GM23338 (cell line): Measurements from ENCODE around the gene TTC28.

ENCODE experiments used
- CREB1 ChIP-seq: fragments of 250-450 bp; sonication (Bioruptor Pico); IDR thresholded peaks from 2 replicates; pipeline ENCODE4 v1.5.0; 2020; ENCODE audit warnings: low read depth, mild to moderate bottlenecking, moderate library complexity
- EZH2 ChIP-seq: fragments of 200-600 bp; sonication (generic); IDR thresholded peaks from one replicate; pipeline ENCODE4 v1.8.0; 2017; ENCODE audit warnings: antibody characterized with exemption, mild to moderate bottlenecking, low read depth; ENCODE audit not compliant: unreplicated experiment
- POLR2AphosphoS5 ChIP-seq: IDR thresholded peaks from 2 replicates; pipeline ENCODE4 v1.6.1; 2016; ENCODE audit warnings: antibody characterized with exemption, low read depth
- STAT1 ChIP-seq: IDR thresholded peaks from one replicate; pipeline ENCODE4 v1.6.1; 2016; ENCODE audit warnings: antibody characterized with exemption; ENCODE audit not compliant: unreplicated experiment
- TF ChIP-seq, protein P1 (sequence below), 2 experiments: fragments of 200-600 bp in 1 of 2; sonication (generic) in 1 of 2; conservative IDR thresholded peaks; 2 replicates each; pipeline versions ENCODE4 v1.5.1 to v1.6.1; 2016 to 2017; ENCODE audit warnings: antibody characterized with exemption in 2 of 2, low read depth in 2 of 2, mild to moderate bottlenecking in 2 of 2, moderate library complexity in 1 of 2
- TF ChIP-seq, protein P2 (sequence below): fragments of 250-450 bp; sonication (Bioruptor Pico); IDR thresholded peaks from 2 replicates; pipeline ENCODE4 v1.5.0; 2020; ENCODE audit warnings: mild to moderate bottlenecking, moderate library complexity
- TF ChIP-seq, protein P3 (sequence below): IDR thresholded peaks from one replicate; pipeline ENCODE4 v1.6.1; 2018; ENCODE audit warnings: antibody characterized with exemption; ENCODE audit not compliant: unreplicated experiment

DNA sequence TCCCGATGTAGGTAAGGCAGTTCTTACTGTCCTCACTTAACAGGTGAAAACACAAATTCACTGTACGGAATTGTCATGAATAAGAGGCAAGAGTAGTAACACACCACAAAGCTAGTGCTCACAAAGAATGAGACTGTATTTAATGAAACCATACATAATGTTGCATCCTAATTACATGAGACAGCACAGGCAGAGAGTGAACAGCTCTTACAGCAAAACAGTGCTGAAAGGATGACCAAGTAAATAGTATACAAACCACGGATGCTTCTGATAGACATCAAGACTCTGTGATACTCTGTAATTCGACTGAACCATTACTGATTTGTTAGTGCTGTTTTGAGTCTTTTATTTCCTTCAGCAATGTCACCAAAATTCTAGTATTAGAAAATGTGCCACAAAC is 282.3 kb downstream of the TTC28 start:
- TF ChIP-seq, protein P1, sequence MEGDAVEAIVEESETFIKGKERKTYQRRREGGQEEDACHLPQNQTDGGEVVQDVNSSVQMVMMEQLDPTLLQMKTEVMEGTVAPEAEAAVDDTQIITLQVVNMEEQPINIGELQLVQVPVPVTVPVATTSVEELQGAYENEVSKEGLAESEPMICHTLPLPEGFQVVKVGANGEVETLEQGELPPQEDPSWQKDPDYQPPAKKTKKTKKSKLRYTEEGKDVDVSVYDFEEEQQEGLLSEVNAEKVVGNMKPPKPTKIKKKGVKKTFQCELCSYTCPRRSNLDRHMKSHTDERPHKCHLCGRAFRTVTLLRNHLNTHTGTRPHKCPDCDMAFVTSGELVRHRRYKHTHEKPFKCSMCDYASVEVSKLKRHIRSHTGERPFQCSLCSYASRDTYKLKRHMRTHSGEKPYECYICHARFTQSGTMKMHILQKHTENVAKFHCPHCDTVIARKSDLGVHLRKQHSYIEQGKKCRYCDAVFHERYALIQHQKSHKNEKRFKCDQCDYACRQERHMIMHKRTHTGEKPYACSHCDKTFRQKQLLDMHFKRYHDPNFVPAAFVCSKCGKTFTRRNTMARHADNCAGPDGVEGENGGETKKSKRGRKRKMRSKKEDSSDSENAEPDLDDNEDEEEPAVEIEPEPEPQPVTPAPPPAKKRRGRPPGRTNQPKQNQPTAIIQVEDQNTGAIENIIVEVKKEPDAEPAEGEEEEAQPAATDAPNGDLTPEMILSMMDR (conservative IDR thresholded peaks at IDR 0.05; ENCODE audit: low read depth in 2 of 2) = no peak
- no peak for TF ChIP-seq EZH2
- no peak for TF ChIP-seq STAT1
- TF ChIP-seq POLR2AphosphoS5 = no peak
- TF ChIP-seq, protein P2, sequence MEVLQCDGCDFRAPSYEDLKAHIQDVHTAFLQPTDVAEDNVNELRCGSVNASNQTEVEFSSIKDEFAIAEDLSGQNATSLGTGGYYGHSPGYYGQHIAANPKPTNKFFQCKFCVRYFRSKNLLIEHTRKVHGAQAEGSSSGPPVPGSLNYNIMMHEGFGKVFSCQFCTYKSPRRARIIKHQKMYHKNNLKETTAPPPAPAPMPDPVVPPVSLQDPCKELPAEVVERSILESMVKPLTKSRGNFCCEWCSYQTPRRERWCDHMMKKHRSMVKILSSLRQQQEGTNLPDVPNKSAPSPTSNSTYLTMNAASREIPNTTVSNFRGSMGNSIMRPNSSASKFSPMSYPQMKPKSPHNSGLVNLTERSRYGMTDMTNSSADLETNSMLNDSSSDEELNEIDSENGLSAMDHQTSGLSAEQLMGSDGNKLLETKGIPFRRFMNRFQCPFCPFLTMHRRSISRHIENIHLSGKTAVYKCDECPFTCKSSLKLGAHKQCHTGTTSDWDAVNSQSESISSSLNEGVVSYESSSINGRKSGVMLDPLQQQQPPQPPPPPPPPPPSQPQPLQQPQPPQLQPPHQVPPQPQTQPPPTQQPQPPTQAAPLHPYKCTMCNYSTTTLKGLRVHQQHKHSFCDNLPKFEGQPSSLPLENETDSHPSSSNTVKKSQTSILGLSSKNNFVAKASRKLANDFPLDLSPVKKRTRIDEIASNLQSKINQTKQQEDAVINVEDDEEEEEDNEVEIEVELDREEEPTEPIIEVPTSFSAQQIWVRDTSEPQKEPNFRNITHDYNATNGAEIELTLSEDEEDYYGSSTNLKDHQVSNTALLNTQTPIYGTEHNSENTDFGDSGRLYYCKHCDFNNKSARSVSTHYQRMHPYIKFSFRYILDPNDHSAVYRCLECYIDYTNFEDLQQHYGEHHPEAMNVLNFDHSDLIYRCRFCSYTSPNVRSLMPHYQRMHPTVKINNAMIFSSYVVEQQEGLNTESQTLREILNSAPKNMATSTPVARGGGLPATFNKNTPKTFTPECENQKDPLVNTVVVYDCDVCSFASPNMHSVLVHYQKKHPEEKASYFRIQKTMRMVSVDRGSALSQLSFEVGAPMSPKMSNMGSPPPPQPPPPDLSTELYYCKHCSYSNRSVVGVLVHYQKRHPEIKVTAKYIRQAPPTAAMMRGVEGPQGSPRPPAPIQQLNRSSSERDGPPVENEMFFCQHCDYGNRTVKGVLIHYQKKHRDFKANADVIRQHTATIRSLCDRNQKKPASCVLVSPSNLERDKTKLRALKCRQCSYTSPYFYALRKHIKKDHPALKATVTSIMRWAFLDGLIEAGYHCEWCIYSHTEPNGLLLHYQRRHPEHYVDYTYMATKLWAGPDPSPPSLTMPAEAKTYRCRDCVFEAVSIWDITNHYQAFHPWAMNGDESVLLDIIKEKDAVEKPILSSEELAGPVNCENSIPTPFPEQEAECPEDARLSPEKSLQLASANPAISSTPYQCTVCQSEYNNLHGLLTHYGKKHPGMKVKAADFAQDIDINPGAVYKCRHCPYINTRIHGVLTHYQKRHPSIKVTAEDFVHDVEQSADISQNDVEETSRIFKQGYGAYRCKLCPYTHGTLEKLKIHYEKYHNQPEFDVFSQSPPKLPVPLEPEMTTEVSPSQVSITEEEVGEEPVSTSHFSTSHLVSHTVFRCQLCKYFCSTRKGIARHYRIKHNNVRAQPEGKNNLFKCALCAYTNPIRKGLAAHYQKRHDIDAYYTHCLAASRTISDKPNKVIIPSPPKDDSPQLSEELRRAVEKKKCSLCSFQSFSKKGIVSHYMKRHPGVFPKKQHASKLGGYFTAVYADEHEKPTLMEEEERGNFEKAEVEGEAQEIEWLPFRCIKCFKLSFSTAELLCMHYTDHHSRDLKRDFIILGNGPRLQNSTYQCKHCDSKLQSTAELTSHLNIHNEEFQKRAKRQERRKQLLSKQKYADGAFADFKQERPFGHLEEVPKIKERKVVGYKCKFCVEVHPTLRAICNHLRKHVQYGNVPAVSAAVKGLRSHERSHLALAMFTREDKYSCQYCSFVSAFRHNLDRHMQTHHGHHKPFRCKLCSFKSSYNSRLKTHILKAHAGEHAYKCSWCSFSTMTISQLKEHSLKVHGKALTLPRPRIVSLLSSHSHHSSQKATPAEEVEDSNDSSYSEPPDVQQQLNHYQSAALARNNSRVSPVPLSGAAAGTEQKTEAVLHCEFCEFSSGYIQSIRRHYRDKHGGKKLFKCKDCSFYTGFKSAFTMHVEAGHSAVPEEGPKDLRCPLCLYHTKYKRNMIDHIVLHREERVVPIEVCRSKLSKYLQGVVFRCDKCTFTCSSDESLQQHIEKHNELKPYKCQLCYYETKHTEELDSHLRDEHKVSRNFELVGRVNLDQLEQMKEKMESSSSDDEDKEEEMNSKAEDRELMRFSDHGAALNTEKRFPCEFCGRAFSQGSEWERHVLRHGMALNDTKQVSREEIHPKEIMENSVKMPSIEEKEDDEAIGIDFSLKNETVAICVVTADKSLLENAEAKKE (CRISPR knock-in tag) = no peak
- TF ChIP-seq CREB1 (CRISPR knock-in tag) = no peak
- TF ChIP-seq, protein P3, sequence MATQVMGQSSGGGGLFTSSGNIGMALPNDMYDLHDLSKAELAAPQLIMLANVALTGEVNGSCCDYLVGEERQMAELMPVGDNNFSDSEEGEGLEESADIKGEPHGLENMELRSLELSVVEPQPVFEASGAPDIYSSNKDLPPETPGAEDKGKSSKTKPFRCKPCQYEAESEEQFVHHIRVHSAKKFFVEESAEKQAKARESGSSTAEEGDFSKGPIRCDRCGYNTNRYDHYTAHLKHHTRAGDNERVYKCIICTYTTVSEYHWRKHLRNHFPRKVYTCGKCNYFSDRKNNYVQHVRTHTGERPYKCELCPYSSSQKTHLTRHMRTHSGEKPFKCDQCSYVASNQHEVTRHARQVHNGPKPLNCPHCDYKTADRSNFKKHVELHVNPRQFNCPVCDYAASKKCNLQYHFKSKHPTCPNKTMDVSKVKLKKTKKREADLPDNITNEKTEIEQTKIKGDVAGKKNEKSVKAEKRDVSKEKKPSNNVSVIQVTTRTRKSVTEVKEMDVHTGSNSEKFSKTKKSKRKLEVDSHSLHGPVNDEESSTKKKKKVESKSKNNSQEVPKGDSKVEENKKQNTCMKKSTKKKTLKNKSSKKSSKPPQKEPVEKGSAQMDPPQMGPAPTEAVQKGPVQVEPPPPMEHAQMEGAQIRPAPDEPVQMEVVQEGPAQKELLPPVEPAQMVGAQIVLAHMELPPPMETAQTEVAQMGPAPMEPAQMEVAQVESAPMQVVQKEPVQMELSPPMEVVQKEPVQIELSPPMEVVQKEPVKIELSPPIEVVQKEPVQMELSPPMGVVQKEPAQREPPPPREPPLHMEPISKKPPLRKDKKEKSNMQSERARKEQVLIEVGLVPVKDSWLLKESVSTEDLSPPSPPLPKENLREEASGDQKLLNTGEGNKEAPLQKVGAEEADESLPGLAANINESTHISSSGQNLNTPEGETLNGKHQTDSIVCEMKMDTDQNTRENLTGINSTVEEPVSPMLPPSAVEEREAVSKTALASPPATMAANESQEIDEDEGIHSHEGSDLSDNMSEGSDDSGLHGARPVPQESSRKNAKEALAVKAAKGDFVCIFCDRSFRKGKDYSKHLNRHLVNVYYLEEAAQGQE = no peak
